ENCODE results near the gene ARL4C. TPM values are rescaled to one million over a fixed set of nuclear protein-coding genes. Genes with fewer than 3 reads are reported as not detected.

ARL4C gene
- total and polyA plus RNA-seq, 2 experiments from 2014 or later = 5.8 to 9.9 TPM

GRCh38 chr2:234490271-234491091 lies 6.4 kb downstream of the ARL4C start:
- Histone ChIP-seq H3K4me2 (no peak overlapping the region), H3K27ac (ENCODE audit: low read depth) (no peak overlapping the region), H2AFZ (no peak overlapping the region), H4K20me1 (replicated peaks; ENCODE audit: insufficient read depth) (peaks cover 7% of the 10 kb centered on the region), H3K36me3 (ENCODE audit: insufficient read depth) (no peaks in the 10 kb centered on the region), H3K4me3 (no peak overlapping the region), H3K27me3 (ENCODE audit: insufficient read depth) (peaks cover 11% of the 10 kb centered on the region), H3K4me1 (ENCODE audit: insufficient read depth) (peaks cover 20% of the 10 kb centered on the region), H3F3A (replicated peaks; ENCODE audit: low read depth) (no peaks in the 10 kb centered on the region), H3K79me2 (replicated peaks; ENCODE audit: insufficient read depth) (peaks cover 30% of the 10 kb centered on the region), H3K9me2 (ENCODE audit: insufficient read depth) (no peaks in the 10 kb centered on the region)
- H3K27me3 Mint-ChIP-seq (ENCODE audit: insufficient read depth, low read depth, poor library complexity) = peaks cover 3% of the 10 kb centered on the region
- TF ChIP-seq, protein P1, sequence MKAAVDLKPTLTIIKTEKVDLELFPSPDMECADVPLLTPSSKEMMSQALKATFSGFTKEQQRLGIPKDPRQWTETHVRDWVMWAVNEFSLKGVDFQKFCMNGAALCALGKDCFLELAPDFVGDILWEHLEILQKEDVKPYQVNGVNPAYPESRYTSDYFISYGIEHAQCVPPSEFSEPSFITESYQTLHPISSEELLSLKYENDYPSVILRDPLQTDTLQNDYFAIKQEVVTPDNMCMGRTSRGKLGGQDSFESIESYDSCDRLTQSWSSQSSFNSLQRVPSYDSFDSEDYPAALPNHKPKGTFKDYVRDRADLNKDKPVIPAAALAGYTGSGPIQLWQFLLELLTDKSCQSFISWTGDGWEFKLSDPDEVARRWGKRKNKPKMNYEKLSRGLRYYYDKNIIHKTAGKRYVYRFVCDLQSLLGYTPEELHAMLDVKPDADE (IDR thresholded peaks at IDR 0.05) = no peak
- TF ChIP-seq, protein P2, sequence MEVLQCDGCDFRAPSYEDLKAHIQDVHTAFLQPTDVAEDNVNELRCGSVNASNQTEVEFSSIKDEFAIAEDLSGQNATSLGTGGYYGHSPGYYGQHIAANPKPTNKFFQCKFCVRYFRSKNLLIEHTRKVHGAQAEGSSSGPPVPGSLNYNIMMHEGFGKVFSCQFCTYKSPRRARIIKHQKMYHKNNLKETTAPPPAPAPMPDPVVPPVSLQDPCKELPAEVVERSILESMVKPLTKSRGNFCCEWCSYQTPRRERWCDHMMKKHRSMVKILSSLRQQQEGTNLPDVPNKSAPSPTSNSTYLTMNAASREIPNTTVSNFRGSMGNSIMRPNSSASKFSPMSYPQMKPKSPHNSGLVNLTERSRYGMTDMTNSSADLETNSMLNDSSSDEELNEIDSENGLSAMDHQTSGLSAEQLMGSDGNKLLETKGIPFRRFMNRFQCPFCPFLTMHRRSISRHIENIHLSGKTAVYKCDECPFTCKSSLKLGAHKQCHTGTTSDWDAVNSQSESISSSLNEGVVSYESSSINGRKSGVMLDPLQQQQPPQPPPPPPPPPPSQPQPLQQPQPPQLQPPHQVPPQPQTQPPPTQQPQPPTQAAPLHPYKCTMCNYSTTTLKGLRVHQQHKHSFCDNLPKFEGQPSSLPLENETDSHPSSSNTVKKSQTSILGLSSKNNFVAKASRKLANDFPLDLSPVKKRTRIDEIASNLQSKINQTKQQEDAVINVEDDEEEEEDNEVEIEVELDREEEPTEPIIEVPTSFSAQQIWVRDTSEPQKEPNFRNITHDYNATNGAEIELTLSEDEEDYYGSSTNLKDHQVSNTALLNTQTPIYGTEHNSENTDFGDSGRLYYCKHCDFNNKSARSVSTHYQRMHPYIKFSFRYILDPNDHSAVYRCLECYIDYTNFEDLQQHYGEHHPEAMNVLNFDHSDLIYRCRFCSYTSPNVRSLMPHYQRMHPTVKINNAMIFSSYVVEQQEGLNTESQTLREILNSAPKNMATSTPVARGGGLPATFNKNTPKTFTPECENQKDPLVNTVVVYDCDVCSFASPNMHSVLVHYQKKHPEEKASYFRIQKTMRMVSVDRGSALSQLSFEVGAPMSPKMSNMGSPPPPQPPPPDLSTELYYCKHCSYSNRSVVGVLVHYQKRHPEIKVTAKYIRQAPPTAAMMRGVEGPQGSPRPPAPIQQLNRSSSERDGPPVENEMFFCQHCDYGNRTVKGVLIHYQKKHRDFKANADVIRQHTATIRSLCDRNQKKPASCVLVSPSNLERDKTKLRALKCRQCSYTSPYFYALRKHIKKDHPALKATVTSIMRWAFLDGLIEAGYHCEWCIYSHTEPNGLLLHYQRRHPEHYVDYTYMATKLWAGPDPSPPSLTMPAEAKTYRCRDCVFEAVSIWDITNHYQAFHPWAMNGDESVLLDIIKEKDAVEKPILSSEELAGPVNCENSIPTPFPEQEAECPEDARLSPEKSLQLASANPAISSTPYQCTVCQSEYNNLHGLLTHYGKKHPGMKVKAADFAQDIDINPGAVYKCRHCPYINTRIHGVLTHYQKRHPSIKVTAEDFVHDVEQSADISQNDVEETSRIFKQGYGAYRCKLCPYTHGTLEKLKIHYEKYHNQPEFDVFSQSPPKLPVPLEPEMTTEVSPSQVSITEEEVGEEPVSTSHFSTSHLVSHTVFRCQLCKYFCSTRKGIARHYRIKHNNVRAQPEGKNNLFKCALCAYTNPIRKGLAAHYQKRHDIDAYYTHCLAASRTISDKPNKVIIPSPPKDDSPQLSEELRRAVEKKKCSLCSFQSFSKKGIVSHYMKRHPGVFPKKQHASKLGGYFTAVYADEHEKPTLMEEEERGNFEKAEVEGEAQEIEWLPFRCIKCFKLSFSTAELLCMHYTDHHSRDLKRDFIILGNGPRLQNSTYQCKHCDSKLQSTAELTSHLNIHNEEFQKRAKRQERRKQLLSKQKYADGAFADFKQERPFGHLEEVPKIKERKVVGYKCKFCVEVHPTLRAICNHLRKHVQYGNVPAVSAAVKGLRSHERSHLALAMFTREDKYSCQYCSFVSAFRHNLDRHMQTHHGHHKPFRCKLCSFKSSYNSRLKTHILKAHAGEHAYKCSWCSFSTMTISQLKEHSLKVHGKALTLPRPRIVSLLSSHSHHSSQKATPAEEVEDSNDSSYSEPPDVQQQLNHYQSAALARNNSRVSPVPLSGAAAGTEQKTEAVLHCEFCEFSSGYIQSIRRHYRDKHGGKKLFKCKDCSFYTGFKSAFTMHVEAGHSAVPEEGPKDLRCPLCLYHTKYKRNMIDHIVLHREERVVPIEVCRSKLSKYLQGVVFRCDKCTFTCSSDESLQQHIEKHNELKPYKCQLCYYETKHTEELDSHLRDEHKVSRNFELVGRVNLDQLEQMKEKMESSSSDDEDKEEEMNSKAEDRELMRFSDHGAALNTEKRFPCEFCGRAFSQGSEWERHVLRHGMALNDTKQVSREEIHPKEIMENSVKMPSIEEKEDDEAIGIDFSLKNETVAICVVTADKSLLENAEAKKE (CRISPR knock-in tag; IDR thresholded peaks at IDR 0.05) = no peak
- no peak for TF ChIP-seq POLR2AphosphoS5 (IDR thresholded peaks at IDR 0.05; ENCODE audit: low read depth)
- TF ChIP-seq JUNB (IDR thresholded peaks at IDR 0.05; ENCODE audit: unreplicated experiment) = no peak
- no peak for TF ChIP-seq NANOG (IDR thresholded peaks at IDR 0.05; ENCODE audit: borderline replicate concordance)
- no peak for TF ChIP-seq CTCF (conservative IDR thresholded peaks at IDR 0.05; ENCODE audit: low read depth in 2 of 2)
- no peak for TF ChIP-seq CREB1 (CRISPR knock-in tag; IDR thresholded peaks at IDR 0.05; ENCODE audit: low read depth)
- TF ChIP-seq REST (IDR thresholded peaks at IDR 0.05; ENCODE audit: unreplicated experiment) = no peak
- TF ChIP-seq ZNF331 (CRISPR knock-in tag; IDR thresholded peaks at IDR 0.05; ENCODE audit: low read depth) = no peak
- TF ChIP-seq ZNF114 (CRISPR knock-in tag; IDR thresholded peaks at IDR 0.05) = no peak
- TF ChIP-seq STAT1 (IDR thresholded peaks at IDR 0.05; ENCODE audit: unreplicated experiment) = no peak
- DNase-seq (ENCODE audit: low spot score) (no peak), ATAC-seq (no peak)
- no peaks in the 10 kb centered on the region; the same call in 2 of the 3 replicates for H3K36me3 Mint-ChIP-seq (ENCODE audit: low read depth)
- no peak overlapping the region for H3K4me3 Mint-ChIP-seq
- H3K4me1 Mint-ChIP-seq = peaks cover 34% of the 10 kb centered on the region
- no peaks in the 10 kb centered on the region for H3K9me3 Mint-ChIP-seq
- H3K27ac Mint-ChIP-seq = no peak overlapping the region

Measured in GM23338 (cell line).